ENCODE data around the gene TMEM175. TPM values are rescaled to one million over a fixed set of nuclear protein-coding genes. Genes with fewer than 3 reads are reported as not detected.

TMEM175 gene
- total RNA-seq, 2 experiments from 2014 or later, result 51.3 to 57.7 TPM

DNA sequence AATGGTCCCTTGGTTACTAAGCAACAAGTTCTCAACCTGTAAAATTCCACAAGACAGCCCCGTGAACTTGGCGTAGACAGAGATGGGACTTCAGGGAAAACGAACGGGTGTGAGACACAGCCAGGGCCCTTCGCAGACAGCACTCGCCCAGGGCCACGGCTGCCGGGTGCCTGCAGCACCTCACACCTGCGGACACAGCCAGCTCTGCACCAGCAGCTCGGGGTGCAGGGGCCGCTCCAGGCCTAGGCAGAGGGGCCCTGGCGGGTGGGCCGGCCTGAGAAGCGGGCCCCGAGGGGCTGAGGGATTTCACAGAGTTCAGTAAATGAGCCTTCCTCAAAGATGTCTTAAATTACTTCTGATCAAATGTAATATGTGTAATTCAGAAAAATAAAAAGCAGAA is 34.1 kb upstream of the TMEM175 start:
- no peaks in the 10 kb centered on the region for H3K9me3 ChIP-seq (ENCODE audit: control insufficient read depth in 1 of 2, insufficient read depth in 1 of 2, low read length in 2 of 2)
- Mint-ChIP-seq H3K4me1 (ENCODE audit: low read depth) (peaks cover 5% of the 10 kb centered on the region), H3K4me3 (no peak overlapping the region), H3K36me3 (ENCODE audit: low read depth) (peaks cover 58% of the 10 kb centered on the region), H3K9me3 (no peaks in the 10 kb centered on the region), H3K27me3 (no peaks in the 10 kb centered on the region), H3K27ac (no peak overlapping the region)
- TF ChIP-seq, protein P1, sequence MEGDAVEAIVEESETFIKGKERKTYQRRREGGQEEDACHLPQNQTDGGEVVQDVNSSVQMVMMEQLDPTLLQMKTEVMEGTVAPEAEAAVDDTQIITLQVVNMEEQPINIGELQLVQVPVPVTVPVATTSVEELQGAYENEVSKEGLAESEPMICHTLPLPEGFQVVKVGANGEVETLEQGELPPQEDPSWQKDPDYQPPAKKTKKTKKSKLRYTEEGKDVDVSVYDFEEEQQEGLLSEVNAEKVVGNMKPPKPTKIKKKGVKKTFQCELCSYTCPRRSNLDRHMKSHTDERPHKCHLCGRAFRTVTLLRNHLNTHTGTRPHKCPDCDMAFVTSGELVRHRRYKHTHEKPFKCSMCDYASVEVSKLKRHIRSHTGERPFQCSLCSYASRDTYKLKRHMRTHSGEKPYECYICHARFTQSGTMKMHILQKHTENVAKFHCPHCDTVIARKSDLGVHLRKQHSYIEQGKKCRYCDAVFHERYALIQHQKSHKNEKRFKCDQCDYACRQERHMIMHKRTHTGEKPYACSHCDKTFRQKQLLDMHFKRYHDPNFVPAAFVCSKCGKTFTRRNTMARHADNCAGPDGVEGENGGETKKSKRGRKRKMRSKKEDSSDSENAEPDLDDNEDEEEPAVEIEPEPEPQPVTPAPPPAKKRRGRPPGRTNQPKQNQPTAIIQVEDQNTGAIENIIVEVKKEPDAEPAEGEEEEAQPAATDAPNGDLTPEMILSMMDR (IDR thresholded peaks at IDR 0.05), result no peak
- H3K27ac ChIP-seq (ENCODE audit: low read depth in 1 of 2, low read length in 2 of 2), result no peak overlapping the region
- ChIA-PET CTCF (interaction anchor here (1.2 kb wide), 1 partner anchor 34 kb away, joined by 3 read pairs; the partner anchor contains the start of genes GAK and TMEM175), POLR2A (no interaction called here)
- no peaks in the 10 kb centered on the region for H3K4me1 ChIP-seq (ENCODE audit: insufficient read depth, low read length)
- no peak for DNase-seq
- intact Hi-C loops (cut with DNase I, micrococcal nuclease), result no loop called here
- no peak for ATAC-seq (ENCODE audit: poor library complexity)
- H3K4me3 ChIP-seq (ENCODE audit: low read length), result no peak overlapping the region
- H3K36me3 ChIP-seq (ENCODE audit: insufficient read depth, low read length), result peaks cover 72% of the 10 kb centered on the region
- no peaks in the 10 kb centered on the region for H3K27me3 ChIP-seq (ENCODE audit: control insufficient read depth in 1 of 2, insufficient read depth in 2 of 2, low read length in 2 of 2)

DNA sequence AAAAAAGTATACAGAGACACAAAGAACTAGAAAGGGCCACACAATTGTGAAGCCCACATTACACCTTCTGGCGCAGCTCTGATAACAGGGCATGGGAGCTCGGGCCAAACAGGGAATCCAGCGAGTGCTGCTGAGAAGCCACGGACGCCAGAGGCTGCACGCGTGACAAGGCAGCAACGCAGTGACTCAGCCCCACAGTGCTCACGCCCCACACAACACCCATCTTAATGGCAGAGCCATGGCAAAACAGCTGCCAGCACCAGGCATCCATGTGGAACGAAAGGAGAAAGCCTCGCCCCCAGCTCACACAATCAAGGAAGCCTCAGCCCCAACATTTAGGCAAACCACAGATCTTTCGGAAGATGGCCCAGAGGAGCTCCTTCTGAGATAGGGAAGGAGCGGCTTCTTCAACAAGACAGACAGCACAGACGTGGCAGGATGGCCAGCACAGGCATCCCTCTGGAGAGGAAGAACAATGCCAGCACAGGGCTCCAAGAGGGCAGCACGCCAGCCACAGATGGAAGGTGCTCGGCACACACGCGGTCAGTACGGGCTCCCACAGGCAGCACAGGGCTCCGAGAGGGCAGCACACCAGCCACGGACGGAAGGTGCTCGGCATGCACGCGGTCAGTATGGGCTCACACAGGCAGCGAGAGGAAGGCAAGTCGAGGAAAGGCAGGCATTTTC is 33.2 kb upstream of the TMEM175 start:
- Histone ChIP-seq H3K4me1 (ENCODE audit: insufficient read depth, low read length) (no peaks in the 10 kb centered on the region), H3K9me3 (ENCODE audit: control insufficient read depth in 1 of 2, insufficient read depth in 1 of 2, low read length in 2 of 2) (no peaks in the 10 kb centered on the region), H3K27ac (ENCODE audit: low read depth in 1 of 2, low read length in 2 of 2) (no peak overlapping the region), H3K4me3 (ENCODE audit: low read length) (no peak overlapping the region), H3K27me3 (ENCODE audit: control insufficient read depth in 1 of 2, insufficient read depth in 2 of 2, low read length in 2 of 2) (no peaks in the 10 kb centered on the region), H3K36me3 (ENCODE audit: insufficient read depth, low read length) (peaks cover 71% of the 10 kb centered on the region)
- Mint-ChIP-seq H3K36me3 (ENCODE audit: low read depth) (peaks cover 59% of the 10 kb centered on the region), H3K9me3 (no peaks in the 10 kb centered on the region), H3K4me1 (ENCODE audit: low read depth) (peaks cover 5% of the 10 kb centered on the region), H3K4me3 (no peak overlapping the region), H3K27ac (no peak overlapping the region), H3K27me3 (no peaks in the 10 kb centered on the region)
- DNase-seq (no peak), ATAC-seq (ENCODE audit: poor library complexity) (no peak)
- intact Hi-C loops (cut with DNase I, micrococcal nuclease), result no loop called here
- TF ChIP-seq, protein P1 (IDR thresholded peaks at IDR 0.05), result no peak
- POLR2A ChIA-PET, result no interaction called here
- CTCF ChIA-PET, result no interaction called here

DNA sequence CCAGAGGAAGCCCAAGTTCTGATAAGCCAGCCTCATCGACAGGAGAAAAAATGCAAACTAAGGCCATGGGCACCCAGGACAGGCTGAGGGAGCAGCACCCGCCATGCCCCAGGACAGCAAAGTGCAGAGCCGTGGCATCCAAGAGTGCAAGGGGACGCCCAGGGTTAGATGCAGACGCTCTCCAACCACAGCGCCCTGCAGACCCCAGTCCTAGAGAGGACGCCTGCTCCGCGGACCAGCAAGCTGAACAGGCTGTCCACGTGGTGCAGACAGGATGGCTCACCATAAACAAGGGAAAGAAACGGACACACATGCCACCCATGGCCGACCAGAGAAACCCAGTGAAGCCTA is 32.7 kb upstream of the TMEM175 start:
- Histone ChIP-seq H3K4me3 (ENCODE audit: low read length) (no peak overlapping the region), H3K36me3 (ENCODE audit: insufficient read depth, low read length) (peaks cover 66% of the 10 kb centered on the region), H3K27ac (ENCODE audit: low read depth in 1 of 2, low read length in 2 of 2) (no peak overlapping the region), H3K27me3 (ENCODE audit: control insufficient read depth in 1 of 2, insufficient read depth in 2 of 2, low read length in 2 of 2) (no peaks in the 10 kb centered on the region), H3K4me1 (ENCODE audit: insufficient read depth, low read length) (no peaks in the 10 kb centered on the region), H3K9me3 (ENCODE audit: control insufficient read depth in 1 of 2, insufficient read depth in 1 of 2, low read length in 2 of 2) (no peaks in the 10 kb centered on the region)
- H3K27ac Mint-ChIP-seq, result no peak overlapping the region
- H3K27me3 Mint-ChIP-seq, result no peaks in the 10 kb centered on the region
- H3K4me3 Mint-ChIP-seq, result no peak overlapping the region
- no peak for DNase-seq
- ChIA-PET POLR2A (no interaction called here), CTCF (no interaction called here)
- H3K9me3 Mint-ChIP-seq, result no peaks in the 10 kb centered on the region
- TF ChIP-seq, protein P1 (IDR thresholded peaks at IDR 0.05), result no peak
- no peak for ATAC-seq (ENCODE audit: poor library complexity)
- intact Hi-C loops (cut with DNase I, micrococcal nuclease), result no loop called here
- H3K4me1 Mint-ChIP-seq (ENCODE audit: low read depth), result peaks cover 5% of the 10 kb centered on the region
- H3K36me3 Mint-ChIP-seq (ENCODE audit: low read depth), result peaks cover 59% of the 10 kb centered on the region

All from CD4-positive, alpha-beta T cell (primary cell).